Gastrocnemius medialis (tissue), 4 donors: ENCODE data around the gene TRAF5.
"Not testable (repeated sequence)": the region's sequence is repeated elsewhere in the genome, so short reads cannot be mapped to it uniquely, and the experiment has no call there.

Source experiments
- POLR2A ChIP-seq, 2 donors: fragments of 450-650 bp; IDR thresholded peaks; one replicate each; pipeline ENCODE4 v1.6.1; 2017; ENCODE audit warnings: antibody characterized with exemption in 2 of 2, mild to moderate bottlenecking in 2 of 2, moderate library complexity in 2 of 2
- TF ChIP-seq, protein P1 (sequence below), 5 experiments: fragments of 450-650 bp in 3 of 5; fragments of 200-600 bp in 2 of 5; sonication (generic) in 2 of 5; IDR thresholded peaks in 4 of 5; conservative IDR thresholded peaks in 1 of 5; 1 replicate in 4 of 5; 2 replicates in 1 of 5; pipeline ENCODE4 v1.5.1; 2016 to 2019; ENCODE audit warnings: antibody characterized with exemption in 5 of 5, mild to moderate bottlenecking in 3 of 5, moderate library complexity in 3 of 5

DNA sequence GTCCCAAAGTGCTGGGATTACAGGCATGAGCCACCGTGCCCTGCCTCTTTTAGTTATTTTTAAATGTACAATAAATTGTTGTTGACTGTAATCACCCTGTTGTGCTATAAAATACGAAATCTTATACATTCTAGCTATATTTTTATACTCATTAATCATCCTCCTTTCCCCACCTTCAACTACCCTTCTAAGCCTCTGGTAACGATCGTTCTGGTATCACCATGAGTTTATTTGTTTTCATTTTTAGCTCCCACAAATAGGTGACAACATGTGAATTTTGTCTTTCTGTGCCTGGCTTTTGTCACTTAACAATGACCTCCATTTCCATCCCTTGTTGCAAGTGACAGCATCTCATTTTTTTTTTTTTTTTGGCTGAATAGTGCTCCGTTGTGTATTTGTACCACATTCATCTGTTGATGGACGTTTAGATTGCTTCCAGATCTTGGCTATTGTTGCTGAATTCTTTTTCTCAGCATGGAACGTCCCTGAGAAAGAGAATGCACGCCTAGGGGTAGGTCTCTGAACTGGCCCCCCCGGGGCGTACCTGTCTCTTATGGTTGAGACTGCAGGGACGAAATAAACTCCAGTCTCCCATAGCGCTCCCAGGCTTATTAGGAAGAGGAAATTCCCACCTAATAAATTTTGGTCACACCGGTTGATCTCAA lies 71.8 kb downstream of the TRAF5 start:
- TF ChIP-seq, protein P1, sequence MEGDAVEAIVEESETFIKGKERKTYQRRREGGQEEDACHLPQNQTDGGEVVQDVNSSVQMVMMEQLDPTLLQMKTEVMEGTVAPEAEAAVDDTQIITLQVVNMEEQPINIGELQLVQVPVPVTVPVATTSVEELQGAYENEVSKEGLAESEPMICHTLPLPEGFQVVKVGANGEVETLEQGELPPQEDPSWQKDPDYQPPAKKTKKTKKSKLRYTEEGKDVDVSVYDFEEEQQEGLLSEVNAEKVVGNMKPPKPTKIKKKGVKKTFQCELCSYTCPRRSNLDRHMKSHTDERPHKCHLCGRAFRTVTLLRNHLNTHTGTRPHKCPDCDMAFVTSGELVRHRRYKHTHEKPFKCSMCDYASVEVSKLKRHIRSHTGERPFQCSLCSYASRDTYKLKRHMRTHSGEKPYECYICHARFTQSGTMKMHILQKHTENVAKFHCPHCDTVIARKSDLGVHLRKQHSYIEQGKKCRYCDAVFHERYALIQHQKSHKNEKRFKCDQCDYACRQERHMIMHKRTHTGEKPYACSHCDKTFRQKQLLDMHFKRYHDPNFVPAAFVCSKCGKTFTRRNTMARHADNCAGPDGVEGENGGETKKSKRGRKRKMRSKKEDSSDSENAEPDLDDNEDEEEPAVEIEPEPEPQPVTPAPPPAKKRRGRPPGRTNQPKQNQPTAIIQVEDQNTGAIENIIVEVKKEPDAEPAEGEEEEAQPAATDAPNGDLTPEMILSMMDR (IDR thresholded peaks at IDR 0.05 in 4 of 5, conservative IDR thresholded peaks at IDR 0.05 in 1 of 5): not testable (repeated sequence)
- not testable (repeated sequence) for TF ChIP-seq POLR2A (IDR thresholded peaks at IDR 0.05)
